WTC11 (cell line): ENCODE data around the gene TPRG1L. TPM values are rescaled to one million over a fixed set of nuclear protein-coding genes. Genes with fewer than 3 reads are reported as not detected.
A peak's percentile ranks its signal among the peaks of the same experiment; 100 is the strongest.

Experiments
- ATAC-seq: fragments of 200-7000 bp; cut with Tn5 transposase; 2 replicates; pipeline ENCODE4 v1.10.0; 2021; ENCODE audit warnings: mild to moderate bottlenecking, moderate library complexity
- CTCF ChIA-PET: fragments of 300-600 bp; sonication (Branson Sonifier 250); formaldehyde crosslinking; loops from one replicate; lab custom pipeline; 2021; ENCODE audit warnings: antibody characterized with exemption; lab: Charles Lee
- POLR2A ChIA-PET: fragments of 350-600 bp; sonication (Branson Sonifier 250); formaldehyde crosslinking; loops from one replicate; lab custom pipeline; 2021; ENCODE audit warnings: antibody characterized with exemption; lab: Charles Lee
- DNase-seq: peaks from one replicate; pipeline ENCODE4 v3.0.0; 2021; ENCODE audit warnings: low spot score
- H3K27ac Mint-ChIP-seq: 2 replicates; pipeline ENCODE4 v1.8.0; 2021; ENCODE audit warnings: mixed read lengths
- H3K27me3 Mint-ChIP-seq: 2 replicates; pipeline ENCODE4 v1.8.0; 2021; ENCODE audit warnings: low read depth, mild to moderate bottlenecking, moderate library complexity, mixed read lengths
- H3K36me3 Mint-ChIP-seq: 2 replicates; pipeline ENCODE4 v1.8.0; 2021; ENCODE audit warnings: mixed read lengths
- H3K4me1 Mint-ChIP-seq: 2 replicates; pipeline ENCODE4 v1.8.0; 2022; ENCODE audit warnings: mixed read lengths
- H3K4me3 Mint-ChIP-seq: 2 replicates; pipeline ENCODE4 v1.8.0; 2021; ENCODE audit warnings: mild to moderate bottlenecking, moderate library complexity, mixed read lengths
- H3K9me3 Mint-ChIP-seq: 2 replicates; pipeline ENCODE4 v1.8.0; 2021; ENCODE audit warnings: mixed read lengths
- CDX4 ChIP-seq: fragments of 250-450 bp; sonication (Bioruptor Pico); IDR thresholded peaks from 2 replicates; pipeline ENCODE4 v1.9.0; 2021; ENCODE audit warnings: moderate library complexity, mild to moderate bottlenecking, inconsistent platforms, borderline replicate concordance
- CREB1 ChIP-seq: sonication (generic); formaldehyde crosslinking; IDR thresholded peaks from 2 replicates; pipeline ENCODE4 v1.8.0; 2023; ENCODE audit warnings: mild to moderate bottlenecking, missing genetic modification reagents
- E2F4 ChIP-seq: sonication (generic); formaldehyde crosslinking; IDR thresholded peaks from 2 replicates; pipeline ENCODE4 v1.8.1; 2022; ENCODE audit warnings: low read depth, mild to moderate bottlenecking, moderate library complexity, missing genetic modification reagents, borderline replicate concordance
- ELF4 ChIP-seq: sonication (generic); formaldehyde crosslinking; IDR thresholded peaks from 2 replicates; pipeline ENCODE4 v1.8.1; 2022; ENCODE audit warnings: low read depth, mild to moderate bottlenecking, moderate library complexity, missing genetic modification reagents
- ERG ChIP-seq: fragments of 250-450 bp; sonication (Bioruptor Pico); IDR thresholded peaks from 2 replicates; pipeline ENCODE4 v1.8.0; 2021; ENCODE audit warnings: mild to moderate bottlenecking
- FOXK1 ChIP-seq: sonication (generic); formaldehyde crosslinking; IDR thresholded peaks from 2 replicates; pipeline ENCODE4 v1.8.0; 2022; ENCODE audit warnings: mild to moderate bottlenecking, moderate library complexity, missing genetic modification reagents
- FOXP1 ChIP-seq: sonication (generic); formaldehyde crosslinking; IDR thresholded peaks from 2 replicates; pipeline ENCODE4 v1.8.0; 2022; ENCODE audit warnings: missing genetic modification reagents, mild to moderate bottlenecking, moderate library complexity, borderline replicate concordance
- FOXP4 ChIP-seq: sonication (generic); formaldehyde crosslinking; IDR thresholded peaks from 2 replicates; pipeline ENCODE4 v1.8.0; 2022; ENCODE audit warnings: mild to moderate bottlenecking, missing genetic modification reagents
- GABPB1 ChIP-seq: sonication (generic); formaldehyde crosslinking; IDR thresholded peaks from 2 replicates; pipeline ENCODE4 v1.8.1; 2023; ENCODE audit warnings: mild to moderate bottlenecking, missing genetic modification reagents
- GRHL2 ChIP-seq: fragments of 250-450 bp; sonication (Bioruptor Pico); IDR thresholded peaks from 2 replicates; pipeline ENCODE4 v1.8.0; 2022; ENCODE audit warnings: mild to moderate bottlenecking, moderate library complexity; ENCODE audit not compliant: insufficient replicate concordance, severe bottlenecking
- IRF2 ChIP-seq: sonication (generic); formaldehyde crosslinking; IDR thresholded peaks from 2 replicates; pipeline ENCODE4 v1.8.0; 2022; ENCODE audit warnings: low read depth, missing genetic modification reagents, borderline replicate concordance
- JAZF1 ChIP-seq: fragments of 250-450 bp; sonication (Bioruptor Pico); IDR thresholded peaks from 2 replicates; pipeline ENCODE4 v1.9.0; 2021; ENCODE audit warnings: moderate library complexity, mild to moderate bottlenecking, inconsistent platforms
- NFYB ChIP-seq: sonication (generic); formaldehyde crosslinking; conservative IDR thresholded peaks from 2 replicates; pipeline ENCODE4 v1.8.0; 2022; ENCODE audit warnings: low read depth, missing genetic modification reagents
- PREB ChIP-seq: sonication (generic); formaldehyde crosslinking; IDR thresholded peaks from 2 replicates; pipeline ENCODE4 v1.8.1; 2022; ENCODE audit warnings: mild to moderate bottlenecking, missing genetic modification reagents, moderate library complexity, borderline replicate concordance
- PRRX2 ChIP-seq: fragments of 250-450 bp; sonication (Bioruptor Pico); IDR thresholded peaks from 2 replicates; pipeline ENCODE4 v1.8.0; 2021; ENCODE audit warnings: mild to moderate bottlenecking
- USF2 ChIP-seq: sonication (generic); formaldehyde crosslinking; IDR thresholded peaks from 2 replicates; pipeline ENCODE4 v1.8.1; 2023; ENCODE audit warnings: mild to moderate bottlenecking, missing genetic modification reagents, moderate library complexity
- ZBTB21 ChIP-seq: sonication (generic); formaldehyde crosslinking; IDR thresholded peaks from 2 replicates; pipeline ENCODE4 v1.8.1; 2023; ENCODE audit warnings: mild to moderate bottlenecking, missing genetic modification reagents, borderline replicate concordance
- ZNF263 ChIP-seq: sonication (generic); formaldehyde crosslinking; IDR thresholded peaks from 2 replicates; pipeline ENCODE4 v1.8.1; 2022; ENCODE audit warnings: low read depth, mild to moderate bottlenecking, moderate library complexity, missing genetic modification reagents
- ZNF512 ChIP-seq: sonication (generic); formaldehyde crosslinking; IDR thresholded peaks from 2 replicates; pipeline ENCODE4 v1.8.1; 2022; ENCODE audit warnings: missing genetic modification reagents, borderline replicate concordance
- ZNF671 ChIP-seq: fragments of 250-450 bp; sonication (Bioruptor Pico); IDR thresholded peaks from 2 replicates; pipeline ENCODE4 v1.8.0; 2021; ENCODE audit warnings: mild to moderate bottlenecking
- ZSCAN18 ChIP-seq: fragments of 250-450 bp; sonication (Bioruptor Pico); IDR thresholded peaks from 2 replicates; pipeline ENCODE4 v2.1.2; 2022; ENCODE audit warnings: mild to moderate bottlenecking, moderate library complexity
- total RNA-seq: library from RNA; stranded (reverse); gene quantifications from 3 replicates; pipeline ENCODE4 v1.2.3, GENCODE V29; 2021

TPRG1L gene
- total RNA-seq, 1 experiment from 2014 or later: 20.9 TPM

- TF ChIP-seq FOXP4 (CRISPR knock-in tag) (peak; percentile 71; the same call in 1 of the 2 replicates), E2F4 (CRISPR knock-in tag) (no peak), ZNF512 (CRISPR knock-in tag) (no peak), JAZF1 (no peak), FOXP1 (peak; percentile 15; the same call in 1 of the 2 replicates), ZSCAN18 (CRISPR knock-in tag) (no peak), PREB (CRISPR knock-in tag) (no peak)
Measured at GRCh38 chr1:3611170-3612019, 13.4 kb upstream of the TPRG1L start, which contains the start of gene MEGF6 (continued).

- TF ChIP-seq ELF4 (CRISPR knock-in tag) (no peak), PRRX2 (no peak), GABPB1 (no peak), ZNF263 (CRISPR knock-in tag) (no peak), ZNF671 (CRISPR knock-in tag) (no peak), CREB1 (CRISPR knock-in tag) (no peak), ERG (CRISPR knock-in tag) (no peak), NFYB (CRISPR knock-in tag) (no peak), USF2 (CRISPR knock-in tag) (no peak), IRF2 (CRISPR knock-in tag) (no peak), CDX4 (CRISPR knock-in tag) (no peak), PREB (CRISPR knock-in tag) (no peak), ZBTB21 (CRISPR knock-in tag) (no peak), GRHL2 (CRISPR knock-in tag) (no peak), FOXK1 (CRISPR knock-in tag) (no peak)
- CTCF ChIA-PET: interaction anchor here (1.7 kb wide), 1 partner anchor 80 kb away, joined by 4 read pairs; no protein-coding TSS in a partner anchor
- H3K27me3 Mint-ChIP-seq: peaks cover 18% of the 10 kb centered on the region
- no peak for ATAC-seq
- H3K4me3 Mint-ChIP-seq: peak overlapping the region; percentile 60
- no peaks in the 10 kb centered on the region for H3K9me3 Mint-ChIP-seq
- H3K27ac Mint-ChIP-seq: no peak overlapping the region
- DNase-seq: no peak
- H3K4me1 Mint-ChIP-seq: peaks cover 36% of the 10 kb centered on the region
- POLR2A ChIA-PET: no interaction called here
- H3K36me3 Mint-ChIP-seq: no peaks in the 10 kb centered on the region
Measured at GRCh38 chr1:3612123-3612522, 12.7 kb upstream of the TPRG1L start.
